ENCODE results near the gene FBXO9. TPM values are rescaled to one million over a fixed set of nuclear protein-coding genes. Genes with fewer than 3 reads are reported as not detected.

FBXO9 gene
- total and polyA plus RNA-seq, 2 of the 8 experiments (the other 6 are each of a cell fraction or from before 2014, with no cell fraction given): 41.3 to 50.9 TPM

- Histone ChIP-seq H4K20me1 (replicated peaks in 1 of 2; ENCODE audit: control insufficient read depth in 1 of 2, insufficient read depth in 2 of 2, low read length in 2 of 2) (no peaks in the 10 kb centered on the region), H3K36me3 (ENCODE audit: control insufficient read depth in 2 of 4, insufficient read depth in 4 of 4, low read length in 3 of 4) (no peaks in the 10 kb centered on the region), H2BK5ac (ENCODE audit: low read depth, low read length) (no peak overlapping the region), H3K14ac (ENCODE audit: insufficient read length) (no peak overlapping the region), H3K18ac (ENCODE audit: extremely low read depth, low read length) (no peak overlapping the region), H3K27me3 (replicated peaks in 1 of 4; ENCODE audit: control insufficient read depth in 3 of 4, extremely low read depth in 1 of 4, insufficient read depth in 3 of 4, low read length in 3 of 4) (no peaks in the 10 kb centered on the region), H4K91ac (replicated peaks; ENCODE audit: insufficient read length, low read length) (no peak overlapping the region), H2BK20ac (ENCODE audit: low read length) (no peak overlapping the region), H2AFZ (ENCODE audit: low read length) (no peak overlapping the region), H4K5ac (ENCODE audit: insufficient read length, low read depth, low read length) (no peak overlapping the region), H3K4me1 (replicated peaks in 1 of 4; ENCODE audit: control insufficient read depth in 3 of 4, insufficient read depth in 4 of 4, low read length in 3 of 4) (no peaks in the 10 kb centered on the region), H3K4me2 (ENCODE audit: insufficient read depth in 1 of 2, low read depth in 2 of 2, low read length in 2 of 2) (no peak overlapping the region), H3K23ac (ENCODE audit: insufficient read length) (no peak overlapping the region), H3K79me2 (ENCODE audit: control insufficient read depth in 1 of 2, insufficient read depth in 2 of 2, low read length in 2 of 2) (no peaks in the 10 kb centered on the region), H3K27ac (ENCODE audit: low read depth, low read length) (no peak overlapping the region), H2BK12ac (ENCODE audit: low read depth, low read length) (no peak overlapping the region), H3K9ac (replicated peaks in 1 of 4; ENCODE audit: extremely low read depth in 1 of 4, low read depth in 3 of 4, low read length in 3 of 4) (no peak overlapping the region), H3K4ac (replicated peaks; ENCODE audit: insufficient read length, low read depth, low read length) (no peak overlapping the region), H3K56ac (replicated peaks; ENCODE audit: insufficient read length, low read depth, low read length) (no peak overlapping the region), H3K4me3 (ENCODE audit: extremely low read depth in 1 of 4, insufficient read depth in 2 of 4, low read depth in 3 of 4, low read length in 4 of 4) (no peak overlapping the region), H2AK5ac (ENCODE audit: low read depth, low read length) (no peak overlapping the region), H2BK120ac (replicated peaks; ENCODE audit: low read depth, low read length) (no peak overlapping the region), H4K8ac (ENCODE audit: extremely low read depth, insufficient read depth, low read length) (no peak overlapping the region), H2BK15ac (ENCODE audit: low read length) (no peak overlapping the region), H3K9me3 (ENCODE audit: insufficient read depth in 2 of 2, low read depth in 1 of 2, low read length in 1 of 2) (no peaks in the 10 kb centered on the region), H3K79me1 (ENCODE audit: low read depth, low read length) (no peaks in the 10 kb centered on the region), H3K23me2 (ENCODE audit: low read depth, low read length) (no peaks in the 10 kb centered on the region)
- DNase-seq (ENCODE audit: low read depth in 1 of 2, low spot score in 2 of 2): no peak
- POLR2A ChIA-PET (ENCODE audit: partially characterized antibody): no interaction called here
- FAIRE-seq: no peak
- TF ChIP-seq SP1 (IDR thresholded peaks at IDR 0.05; ENCODE audit: low read depth, low read length) (no peak), EZH2 (IDR thresholded peaks at IDR 0.05; ENCODE audit: low read depth, low read length, severe bottlenecking) (no peak), CBX5 (IDR thresholded peaks at IDR 0.05; ENCODE audit: low read depth, low read length) (no peak), POLR2A (IDR thresholded peaks at IDR 0.05; ENCODE audit: control extremely low read depth in 1 of 2, low read depth in 2 of 2, low read length in 2 of 2) (no peak), MAFK (IDR thresholded peaks at IDR 0.05; ENCODE audit: low read depth, low read length) (no peak), CTCF (IDR thresholded peaks at IDR 0.05; ENCODE audit: control extremely low read depth in 1 of 3, insufficient read depth in 1 of 3, low read depth in 1 of 3, low read length in 3 of 3) (no peak), SIX5 (IDR thresholded peaks at IDR 0.05; ENCODE audit: low read depth, low read length) (no peak), GTF2F1 (IDR thresholded peaks at IDR 0.05; ENCODE audit: borderline replicate concordance, low read depth, low read length) (no peak), FOSL1 (IDR thresholded peaks at IDR 0.05; ENCODE audit: insufficient read depth, low read depth, low read length) (no peak), MAX (IDR thresholded peaks at IDR 0.05) (no peak), TCF12 (IDR thresholded peaks at IDR 0.05; ENCODE audit: low read depth, low read length) (no peak), BCL11A (IDR thresholded peaks at IDR 0.05; ENCODE audit: low read depth in 2 of 2, low read length in 2 of 2) (no peak)
- 90% methylated on average over 8 of the region's 8 CpGs; no CpG with 5 or more reads in 1 of the 2 experiments for WGBS, 2 experiments (ENCODE audit: extremely low coverage in 1 of 2, insufficient coverage in 1 of 2, insufficient read length in 1 of 2, insufficient replicate concordance in 2 of 2, low coverage in 1 of 2, low lambda C conversion rate in 2 of 2, missing lambda C conversion rate in 1 of 2)
- CTCF ChIA-PET (ENCODE audit: partially characterized antibody): interaction anchor here (1.1 kb wide), 1 partner anchor 17 kb away, joined by 3 read pairs; no protein-coding TSS in a partner anchor
Measured at GRCh38 chr6:53134601-53135235, 69.5 kb downstream of the FBXO9 start.
